Kasumi-1 (cell line): Measurements from ENCODE around the gene TMEM138.

ENCODE experiments used
- DNase-seq, 2 experiments: peaks; one replicate each; lab custom pipeline; 2025; lab: John Stamatoyannopoulos, UW

TMEM138 gene

DNA sequence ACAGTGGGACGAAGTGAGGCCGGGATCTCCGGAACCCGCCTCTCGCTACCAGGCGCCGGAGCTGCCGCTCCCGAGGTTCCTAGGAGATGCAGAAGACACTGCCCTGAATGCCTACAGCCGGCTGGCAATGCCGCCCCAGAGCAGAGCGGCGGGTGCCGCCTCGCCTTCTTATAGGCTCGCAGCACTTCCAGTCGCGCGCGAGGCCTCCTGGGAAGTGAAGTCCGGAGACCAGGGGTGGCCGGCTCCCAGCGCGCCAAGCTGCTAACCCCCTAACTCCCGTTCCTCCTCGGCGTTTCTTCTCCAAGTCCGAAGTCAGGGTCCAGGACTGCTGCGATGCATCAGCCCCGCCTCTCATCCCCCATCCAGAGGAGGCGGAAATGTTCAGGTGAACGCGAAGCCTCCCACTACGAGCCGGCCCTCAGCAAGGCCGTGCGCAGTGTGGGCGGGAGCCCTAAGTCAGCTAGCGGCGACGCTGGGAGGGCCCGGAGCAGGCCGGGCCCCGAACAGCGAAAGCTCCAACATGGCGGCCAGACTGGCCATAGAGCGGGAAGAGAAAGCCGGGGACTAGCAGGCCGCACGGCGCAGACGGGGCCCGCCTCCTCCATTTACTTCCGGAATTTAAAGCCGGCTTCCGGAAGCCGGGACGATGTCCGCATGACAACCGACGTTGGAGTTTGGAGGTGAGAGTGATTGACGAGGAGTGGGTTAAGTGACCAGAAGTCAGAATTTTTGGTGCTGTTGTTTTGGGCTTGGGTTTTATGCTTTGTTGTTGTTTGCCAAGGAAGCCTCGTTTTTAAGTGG is at the start of gene TMEM138, which contains the start of gene CYB561A3:
Gene TMEM138, plus strand, starts transcription at position 634 of the 801 bp plus-strand sequence. CDS start 2,017 bp downstream, outside the sequence.
Gene CYB561A3, minus strand, starts transcription at position 142 of the 801 bp plus-strand sequence. CDS start 5,169 bp downstream, outside the sequence.
- DNase-seq: peak; percentile 94 to 96

DNA sequence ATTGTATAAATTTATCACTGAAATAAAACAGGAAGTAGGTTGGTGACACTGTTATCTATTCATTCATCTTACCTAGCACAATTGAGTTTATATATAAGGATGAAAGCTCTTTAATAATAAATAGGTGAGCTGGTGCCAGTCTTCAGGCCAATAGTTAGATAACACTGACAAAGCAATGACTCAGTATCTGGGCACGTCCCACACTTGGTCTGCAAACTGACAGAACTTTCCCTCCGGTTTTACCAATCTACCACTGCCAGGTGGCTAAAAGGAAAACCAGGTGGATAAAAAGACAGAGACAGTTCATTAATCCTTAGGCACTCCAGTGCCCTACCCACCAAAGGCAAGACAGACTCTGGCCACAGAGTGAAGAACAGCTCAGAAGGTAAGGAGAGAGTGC is 46.9 kb upstream of the TMEM138 start:
- no peak for DNase-seq

DNA sequence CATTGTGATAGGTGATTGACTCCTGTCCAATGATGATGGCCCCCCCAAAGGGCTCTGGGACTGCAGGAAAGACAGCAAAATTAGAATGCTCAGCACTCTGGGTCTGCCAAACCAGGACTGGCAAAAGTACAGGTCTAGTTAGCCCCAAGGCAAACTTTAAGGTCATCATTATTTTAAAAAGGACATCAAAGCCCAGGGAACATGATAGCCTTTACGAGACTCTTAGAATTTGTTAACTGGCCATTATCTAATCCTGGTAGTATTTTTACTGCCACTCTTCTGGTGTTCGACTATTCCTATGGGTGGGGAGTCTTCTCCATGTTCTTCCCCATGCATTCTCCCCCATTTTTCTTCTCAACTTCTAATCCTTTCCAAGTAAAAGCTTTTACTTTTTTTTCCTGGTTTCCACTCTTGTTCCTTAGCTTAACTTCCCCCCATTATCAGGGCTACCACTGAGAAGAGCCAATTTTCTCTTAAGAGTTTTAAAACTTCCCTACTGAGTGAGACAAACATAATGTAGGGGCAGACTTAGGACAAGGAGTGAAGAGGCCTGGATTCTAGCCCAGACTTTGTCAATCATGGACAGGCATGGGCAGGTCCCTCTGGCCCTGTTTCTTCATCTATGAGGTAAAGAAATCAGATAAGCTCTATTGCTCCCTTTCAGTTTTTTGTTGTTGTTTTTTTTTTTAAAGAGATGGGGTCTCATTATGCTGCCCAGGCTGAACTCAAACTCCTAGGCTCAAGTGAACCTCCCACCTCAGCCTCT is 36.3 kb upstream of the TMEM138 start:
- no peak for DNase-seq

DNA sequence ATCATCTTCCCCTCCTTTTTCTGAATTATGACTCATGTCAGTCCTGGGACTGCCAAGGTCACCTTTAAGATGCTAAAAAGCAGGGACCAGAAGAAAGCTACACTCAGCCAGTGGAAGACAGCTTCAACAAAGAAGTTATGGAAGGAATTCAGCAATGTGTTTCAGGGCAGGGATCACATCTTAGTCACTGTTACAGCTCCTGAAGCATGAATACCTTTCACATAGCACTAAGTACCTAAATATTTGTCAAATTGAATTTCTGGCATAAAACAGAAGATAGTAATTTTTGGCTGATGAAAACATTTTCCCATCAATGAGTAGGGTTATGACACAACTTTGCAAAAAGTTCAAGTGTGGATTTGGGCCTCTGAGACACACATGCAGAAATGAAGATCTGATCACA is 34.5 kb upstream of the TMEM138 start:
- DNase-seq: no peak

DNA sequence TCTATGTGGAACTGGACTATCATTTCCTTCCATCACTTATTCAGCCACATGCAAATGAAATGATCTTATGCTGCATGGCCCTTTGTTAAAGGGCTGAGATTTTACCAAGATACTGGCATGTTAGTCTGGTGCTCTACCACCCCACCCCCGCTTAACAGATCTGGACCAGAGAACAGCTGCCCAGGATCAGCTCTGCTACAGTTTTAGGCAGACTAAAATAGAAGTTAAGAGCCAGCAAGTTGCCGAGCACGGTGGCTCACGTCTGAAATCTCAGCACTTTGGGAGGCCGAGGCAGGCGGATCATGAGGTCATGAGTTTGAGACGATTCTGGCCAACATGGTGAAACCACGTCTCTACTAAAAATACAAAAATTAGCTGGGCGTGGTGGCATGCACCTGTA is 33.8 kb upstream of the TMEM138 start:
- DNase-seq: no peak

DNA sequence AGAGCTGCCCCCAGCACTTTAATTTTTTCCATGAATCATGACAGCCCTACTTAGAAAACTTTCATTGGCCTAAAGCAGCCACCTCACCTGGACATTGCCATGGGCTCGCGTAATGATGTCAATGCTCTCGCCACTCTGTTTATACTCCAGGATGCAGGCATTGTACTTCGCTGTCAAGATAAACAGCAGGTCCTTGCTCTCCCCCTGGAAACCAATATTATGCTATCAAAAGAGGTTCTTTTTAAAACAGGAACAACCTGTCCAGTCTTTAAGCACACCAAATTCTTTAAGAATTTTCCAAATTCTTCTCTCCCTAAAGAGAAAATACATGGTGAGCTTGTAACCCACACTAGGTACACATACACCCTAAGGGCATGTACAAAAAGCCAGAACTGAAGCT is 32.3 kb upstream of the TMEM138 start:
- no peak for DNase-seq

DNA sequence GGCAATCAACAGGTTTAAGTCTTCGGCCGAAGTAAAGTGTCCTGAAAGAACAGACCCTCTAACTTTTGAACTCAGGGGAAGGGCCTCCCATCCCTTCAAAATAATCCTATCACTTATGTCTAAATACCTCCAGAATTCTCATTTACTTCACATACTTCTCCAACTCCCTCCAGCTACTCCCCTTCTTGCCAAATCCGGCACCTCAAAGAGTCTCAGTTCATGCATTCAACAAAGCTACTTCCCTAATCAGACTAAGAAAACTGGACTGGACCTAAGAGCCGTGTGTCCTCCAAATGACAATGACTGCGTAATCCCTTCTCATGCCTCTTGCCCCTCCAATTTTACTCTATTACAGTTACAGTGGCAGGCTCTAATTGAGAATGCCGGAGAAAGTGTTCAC is 30.5 kb upstream of the TMEM138 start:
- DNase-seq: peak; percentile 21 to 36

DNA sequence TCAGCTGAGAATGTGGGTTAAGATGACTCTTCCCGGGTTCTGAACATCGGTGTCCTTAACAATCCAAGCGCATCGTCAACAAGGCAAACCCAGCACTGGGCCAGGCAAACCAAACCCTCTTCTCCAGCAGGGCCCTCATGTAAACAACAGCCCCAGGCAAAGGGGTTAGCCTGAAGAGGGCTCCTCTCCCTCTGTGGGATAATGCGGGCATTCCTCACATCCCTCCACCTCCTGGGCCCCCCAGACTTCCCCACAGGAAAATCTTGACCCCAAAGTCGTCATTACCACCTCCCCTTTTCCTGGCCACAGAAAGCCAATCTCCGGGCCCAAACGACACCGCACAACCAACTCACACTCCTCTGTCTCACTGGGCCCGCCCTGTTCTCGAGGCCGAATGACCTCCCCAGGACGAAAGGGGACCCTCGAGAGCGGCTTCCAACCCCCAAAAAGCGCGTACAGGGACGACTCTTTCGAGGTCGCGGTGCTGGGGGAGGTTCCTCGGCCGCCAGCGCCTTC is 29.8 kb upstream of the TMEM138 start:
- peak in 1 of 2 experiments; percentile 16 for DNase-seq

DNA sequence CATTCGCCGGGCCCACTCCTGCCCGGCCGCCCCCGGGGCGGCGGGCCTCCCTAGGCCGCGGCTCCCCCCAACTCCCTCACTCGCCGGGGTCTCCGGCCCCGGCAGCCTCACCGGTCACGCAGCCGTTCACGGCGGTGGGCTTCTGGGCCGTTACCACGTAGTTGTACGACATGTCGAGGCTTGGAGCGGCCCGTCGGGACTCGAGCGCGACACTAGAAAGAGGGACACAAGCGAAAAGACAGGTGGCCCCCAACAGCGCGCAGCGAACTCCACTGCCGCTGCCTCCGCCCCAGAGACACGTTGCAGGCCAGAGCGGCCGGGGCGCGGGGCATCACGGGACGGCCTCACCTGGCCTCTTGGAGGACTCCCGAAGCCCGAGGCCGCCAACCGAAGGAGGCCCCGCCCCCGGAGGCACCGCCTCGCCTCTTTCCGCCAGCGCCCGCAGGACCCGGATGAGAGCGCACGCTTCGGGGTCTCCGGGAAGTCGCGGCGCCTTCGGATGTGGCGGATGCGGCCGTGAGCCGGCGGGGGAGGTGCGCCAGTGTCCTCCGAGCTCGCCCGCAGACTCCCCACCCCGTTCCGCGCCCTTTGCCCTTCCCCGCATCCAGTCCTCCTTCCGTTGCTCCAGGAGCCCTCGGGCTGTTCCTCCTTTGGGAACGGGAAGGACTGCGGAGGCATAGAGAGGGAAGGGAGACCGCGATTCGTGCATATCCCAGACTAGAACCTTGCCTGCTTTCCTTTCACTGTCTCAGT is 29.2 kb upstream of the TMEM138 start, which contains the start of the genes DDB1 and TKFC:
Gene DDB1, minus strand, starts transcription at position 309 of the 753 bp plus-strand sequence. Its CDS starts 137 bp downstream, at position 172.
Gene TKFC, plus strand, starts transcription at position 432 of the 753 bp plus-strand sequence. CDS start 1,501 bp downstream, outside the sequence.
- DNase-seq: peak; percentile 90 to 93

DNA sequence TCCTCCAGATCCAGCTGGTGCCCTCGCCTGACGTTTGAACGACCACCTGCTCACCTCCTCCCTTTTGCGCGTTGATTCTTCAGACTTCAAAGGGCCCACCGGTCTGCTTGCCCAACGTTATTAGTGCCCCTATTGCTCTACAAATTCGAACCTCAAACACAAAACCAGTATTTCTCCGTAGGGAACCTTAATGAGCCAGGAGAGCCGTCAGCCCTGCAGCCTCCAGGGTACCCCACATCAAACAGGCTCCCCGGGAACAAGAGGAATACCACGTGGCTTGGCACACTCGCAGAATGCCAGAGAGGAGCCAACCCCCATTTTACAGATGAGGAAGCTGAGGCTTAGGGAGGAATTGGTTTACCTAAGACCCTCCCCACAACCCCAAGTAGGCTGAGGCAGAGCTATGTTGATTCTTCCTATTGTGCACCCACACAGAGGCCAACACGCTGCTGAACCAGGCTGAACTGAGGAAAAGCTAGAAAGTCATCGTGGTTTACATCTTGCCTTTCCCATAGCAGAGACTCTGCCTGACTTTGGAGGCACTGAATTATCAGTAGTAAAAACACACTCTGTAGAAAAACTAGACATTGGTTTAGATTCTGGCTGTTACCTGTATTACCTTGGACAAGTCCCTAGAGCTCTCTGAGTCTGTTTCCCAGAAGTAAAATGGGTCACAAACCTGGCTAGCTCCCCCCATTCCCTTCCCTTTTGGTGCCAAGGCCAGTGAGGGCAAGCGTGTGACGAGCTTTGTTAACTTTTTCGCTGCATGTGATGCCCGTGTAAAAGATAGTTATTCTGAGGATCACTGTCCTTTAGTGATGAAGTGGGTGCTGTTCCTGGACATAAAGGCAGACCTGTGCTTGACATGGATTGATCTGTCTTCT is 28.4 kb upstream of the TMEM138 start:
- peak; percentile 35 to 63 for DNase-seq

DNA sequence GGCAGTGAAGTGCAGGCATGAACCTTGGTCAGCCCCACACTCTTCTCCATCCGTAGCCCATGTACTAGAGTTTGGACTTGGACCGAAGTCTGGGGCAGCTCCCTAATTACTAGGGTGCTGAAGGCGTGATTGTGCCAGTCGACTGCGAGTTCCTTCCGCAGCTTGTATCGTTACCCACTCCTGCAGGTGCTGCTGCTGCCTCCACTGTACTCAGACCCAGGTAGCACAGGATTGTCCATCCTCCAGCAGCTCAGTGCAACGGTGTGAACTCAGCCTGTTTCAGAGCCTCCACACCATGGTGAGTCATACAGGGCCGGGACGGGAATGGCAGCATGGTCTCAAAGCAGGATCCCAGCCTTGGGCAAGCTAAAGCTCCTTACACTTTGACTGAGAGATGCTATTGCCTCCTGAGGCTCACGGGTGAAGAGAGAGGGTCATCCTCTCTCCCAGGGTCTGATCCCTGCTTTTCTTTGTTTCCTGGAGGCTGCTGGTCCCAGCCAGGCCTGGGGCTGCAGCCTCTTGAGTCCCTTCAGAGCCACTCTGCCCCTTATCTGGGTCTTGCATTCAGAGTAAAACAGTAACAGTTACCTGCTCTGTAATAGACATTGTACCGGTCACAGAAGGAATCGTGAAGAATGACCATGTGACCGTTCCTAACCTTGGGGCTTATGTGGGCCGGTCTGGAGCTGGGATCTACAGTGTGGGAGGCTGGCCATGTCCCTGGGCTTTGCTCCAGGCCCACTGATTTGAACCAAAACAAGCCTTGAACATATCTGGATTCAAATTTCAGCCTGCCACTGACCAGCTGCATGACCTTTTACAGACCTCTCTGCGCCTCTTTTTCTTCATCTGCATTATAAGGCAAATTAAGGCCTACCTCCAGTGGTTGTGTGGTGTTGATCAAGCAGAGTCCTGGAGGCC is 27.5 kb upstream of the TMEM138 start:
- no peak for DNase-seq

DNA sequence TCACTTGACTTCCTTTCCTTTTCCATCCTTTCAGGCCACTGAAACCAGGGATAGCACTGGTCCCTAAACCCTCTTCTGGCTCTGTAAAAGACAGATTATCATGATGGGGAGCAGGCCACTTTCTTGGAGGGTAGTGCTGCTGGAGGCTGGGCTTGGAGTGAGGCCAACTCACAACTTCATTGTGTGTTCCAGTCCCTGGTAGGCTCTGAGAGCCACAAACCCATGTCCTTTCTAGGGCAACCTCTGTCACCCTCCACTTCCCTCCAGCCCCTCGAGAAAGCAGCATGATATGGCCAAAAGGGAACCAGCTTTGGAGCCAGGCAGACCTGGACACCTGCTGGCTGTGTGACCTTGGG is 26.8 kb upstream of the TMEM138 start:
- DNase-seq: no peak

DNA sequence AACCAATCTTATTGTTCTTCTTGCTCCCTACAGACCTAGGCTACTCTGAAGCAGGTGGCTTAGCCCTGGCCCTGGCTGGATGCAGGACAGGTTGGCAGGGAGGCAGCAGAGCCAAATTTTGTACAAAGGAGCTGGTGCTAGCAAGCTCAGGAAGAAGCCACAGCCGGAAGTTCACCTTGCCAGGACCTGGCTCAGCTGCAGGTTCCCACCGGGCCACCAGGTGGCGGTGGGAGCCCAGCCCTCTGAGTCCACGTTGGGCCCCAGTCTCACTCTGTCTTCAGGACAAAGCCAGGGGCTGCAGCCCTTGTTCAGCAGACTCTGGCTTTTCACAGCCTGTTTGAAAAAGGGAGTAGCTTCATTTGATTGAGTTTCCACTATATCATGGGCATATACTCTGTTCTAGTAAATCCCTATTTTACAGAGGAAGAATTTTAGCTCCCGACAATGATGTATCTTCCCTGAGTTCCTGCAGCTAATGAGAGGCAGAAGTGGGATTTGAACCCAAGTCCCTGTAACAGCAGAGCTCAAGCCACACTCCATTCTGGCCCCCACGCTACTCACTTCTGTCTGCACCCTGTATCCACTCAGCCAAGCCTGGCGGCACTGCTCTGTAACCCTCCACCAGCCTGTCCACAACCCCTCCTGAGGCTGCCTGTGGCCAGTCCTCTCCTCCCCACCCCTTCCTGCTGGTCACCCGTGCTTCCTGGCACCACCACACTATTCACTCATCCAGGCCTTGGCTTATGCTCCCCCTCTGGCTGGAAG is 25.8 kb upstream of the TMEM138 start:
- peak; percentile 73 to 74 for DNase-seq

DNA sequence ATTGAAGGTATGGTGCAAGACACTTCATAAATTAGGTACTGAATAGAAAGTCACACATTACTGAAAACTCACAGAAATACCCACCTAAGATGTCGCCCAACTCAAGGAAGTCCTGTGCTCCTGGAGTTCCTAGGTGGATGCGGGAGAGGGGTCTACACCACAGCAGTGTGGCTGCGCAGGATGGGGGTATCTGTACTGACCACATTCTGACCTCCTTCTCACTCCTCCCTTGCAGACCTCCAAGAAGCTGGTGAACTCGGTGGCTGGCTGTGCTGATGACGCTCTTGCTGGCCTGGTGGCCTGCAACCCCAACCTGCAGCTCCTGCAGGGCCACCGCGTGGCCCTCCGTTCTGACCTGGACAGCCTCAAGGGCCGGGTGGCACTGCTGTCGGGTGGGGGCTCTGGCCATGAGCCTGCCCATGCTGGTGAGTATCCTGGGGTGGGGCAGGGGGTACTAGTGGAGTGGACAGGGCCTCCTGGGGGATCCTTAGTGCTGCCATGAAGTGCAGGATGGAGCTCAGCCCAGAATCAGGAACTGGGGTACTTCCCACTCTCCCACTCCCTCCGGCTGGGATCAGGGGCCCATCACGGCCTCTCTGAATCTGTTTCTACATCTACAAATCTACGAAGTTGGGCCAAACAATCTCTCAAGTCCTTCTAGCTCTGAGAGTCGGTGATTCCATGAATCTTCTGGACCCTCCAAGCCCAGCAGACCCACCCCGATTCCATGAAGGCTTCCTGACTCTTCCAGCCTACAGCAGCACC is 24.3 kb upstream of the TMEM138 start:
- DNase-seq: no peak

DNA sequence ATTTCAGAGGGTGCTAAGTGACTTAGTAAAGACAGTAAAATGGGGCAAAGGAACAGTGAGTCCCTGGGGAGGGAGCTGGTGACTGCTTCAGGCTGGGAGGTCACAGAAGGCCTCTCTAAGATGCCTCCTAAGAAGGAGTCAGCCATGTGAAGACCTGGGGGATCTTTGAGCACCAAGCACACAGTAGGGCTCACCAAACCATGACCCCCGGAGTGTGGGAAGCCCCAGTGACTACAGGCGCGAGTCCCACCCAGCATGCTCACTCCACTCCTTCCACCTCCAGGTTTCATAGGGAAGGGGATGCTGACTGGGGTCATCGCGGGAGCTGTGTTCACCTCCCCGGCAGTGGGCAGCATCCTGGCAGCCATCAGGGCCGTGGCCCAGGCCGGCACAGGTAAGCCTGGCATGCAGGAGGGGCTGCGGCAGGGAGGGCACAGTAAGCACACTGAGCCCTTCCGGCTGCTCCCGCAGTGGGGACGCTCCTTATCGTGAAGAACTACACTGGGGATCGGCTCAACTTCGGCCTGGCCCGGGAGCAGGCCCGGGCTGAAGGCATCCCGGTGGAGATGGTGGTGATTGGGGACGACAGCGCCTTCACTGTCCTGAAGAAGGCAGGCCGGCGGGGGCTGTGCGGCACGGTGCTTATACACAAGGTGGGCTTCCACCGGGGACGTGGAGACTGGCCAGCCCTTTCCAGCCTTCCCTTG is 23.2 kb upstream of the TMEM138 start:
- no peak for DNase-seq

DNA sequence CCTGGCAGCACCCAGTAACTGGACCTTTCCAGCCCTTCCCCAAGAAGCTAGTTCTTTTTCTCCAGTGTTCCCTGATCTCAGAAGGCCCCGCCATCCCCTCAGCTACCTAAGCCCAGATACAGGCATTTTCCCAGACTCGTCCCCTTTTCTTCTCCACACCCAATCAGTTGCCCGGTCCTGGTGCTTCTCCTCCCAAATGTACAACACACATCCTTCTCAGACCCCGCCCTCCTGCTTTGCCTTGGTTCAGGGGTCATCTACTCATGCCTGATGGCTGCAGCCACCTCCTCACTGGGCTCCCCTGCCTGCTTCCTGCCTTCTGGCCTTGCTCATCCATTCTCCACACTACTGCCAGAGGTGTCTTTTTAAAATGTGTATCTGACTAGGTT is 22.7 kb upstream of the TMEM138 start:
- DNase-seq: no peak

DNA sequence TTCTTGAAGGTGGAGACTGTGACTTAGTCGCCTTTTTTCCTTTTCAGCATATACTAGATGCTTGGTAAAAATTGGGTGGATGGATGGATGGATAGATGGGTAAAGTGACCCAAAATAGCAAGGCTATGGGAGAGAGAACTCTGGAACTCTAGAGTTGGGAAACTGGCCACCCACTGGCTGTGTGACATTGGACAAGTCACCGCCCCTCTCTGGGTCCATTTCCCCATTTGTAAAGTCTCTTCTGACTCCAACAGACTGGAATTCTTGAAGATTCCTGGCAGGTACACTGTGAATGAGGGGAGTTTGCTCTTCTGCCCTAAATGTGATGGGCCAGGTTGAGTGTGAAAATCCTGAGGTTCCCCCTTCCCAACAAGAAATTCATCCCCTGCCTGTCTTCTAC is 21.2 kb upstream of the TMEM138 start:
- no peak for DNase-seq

DNA sequence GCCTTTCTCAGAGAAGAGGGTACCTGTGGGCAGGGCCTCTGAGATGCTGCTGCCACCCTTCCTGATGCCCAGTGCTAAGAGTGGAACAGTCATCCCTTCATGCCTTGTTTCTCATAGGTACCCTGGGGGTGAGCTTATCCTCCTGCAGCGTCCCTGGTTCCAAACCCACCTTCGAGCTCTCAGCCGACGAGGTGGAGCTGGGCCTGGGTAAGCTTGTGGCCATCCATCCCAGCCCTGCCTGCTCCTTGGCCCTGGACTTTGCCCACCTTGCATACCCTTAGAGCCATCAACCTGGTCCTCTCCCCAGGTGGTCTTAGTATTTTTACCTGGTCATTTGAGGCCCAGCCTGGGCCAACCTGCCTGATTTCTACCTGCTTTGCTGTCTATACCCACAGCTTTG is 20.5 kb upstream of the TMEM138 start:
- DNase-seq: no peak
